Left ventricle myocardium superior (tissue), 1 donor: ENCODE measurements around the gene ABL2. TPM values are rescaled to one million over a fixed set of nuclear protein-coding genes. Genes with fewer than 3 reads are reported as not detected.
A peak's percentile ranks its signal among the peaks of the same experiment; 100 is the strongest.

Experiments used
- ATAC-seq: fragments of 200-7000 bp; cut with Tn5 transposase; one replicate; pipeline ENCODE4 v1.9.1; 2020; ENCODE audit warnings: mild to moderate bottlenecking, moderate library complexity
- DNase-seq: peaks from one replicate; pipeline ENCODE4 v3.0.0-alpha.2; 2020
- intact Hi-C: fragments of 100-400 bp; cut with micrococcal nuclease; formaldehyde crosslinking; loops from one replicate; pipeline ENCODE4 v1.11.0; 2022
- total RNA-seq: library from RNA; stranded (reverse); fragmentation: NEBNext Ultra II Directional; extraction: Animal tissue kit (Norgen Biotek cat#: 25700); gene quantifications from one replicate; pipeline ENCODE4 v1.2.1, GENCODE V29; 2021
- donor health status: DM: no; HTN: yes; CAD: no; lungs with severe emphysema.

Gene ABL2
- total RNA-seq, 1 donor from 2014 or later: 8.4 TPM

DNA sequence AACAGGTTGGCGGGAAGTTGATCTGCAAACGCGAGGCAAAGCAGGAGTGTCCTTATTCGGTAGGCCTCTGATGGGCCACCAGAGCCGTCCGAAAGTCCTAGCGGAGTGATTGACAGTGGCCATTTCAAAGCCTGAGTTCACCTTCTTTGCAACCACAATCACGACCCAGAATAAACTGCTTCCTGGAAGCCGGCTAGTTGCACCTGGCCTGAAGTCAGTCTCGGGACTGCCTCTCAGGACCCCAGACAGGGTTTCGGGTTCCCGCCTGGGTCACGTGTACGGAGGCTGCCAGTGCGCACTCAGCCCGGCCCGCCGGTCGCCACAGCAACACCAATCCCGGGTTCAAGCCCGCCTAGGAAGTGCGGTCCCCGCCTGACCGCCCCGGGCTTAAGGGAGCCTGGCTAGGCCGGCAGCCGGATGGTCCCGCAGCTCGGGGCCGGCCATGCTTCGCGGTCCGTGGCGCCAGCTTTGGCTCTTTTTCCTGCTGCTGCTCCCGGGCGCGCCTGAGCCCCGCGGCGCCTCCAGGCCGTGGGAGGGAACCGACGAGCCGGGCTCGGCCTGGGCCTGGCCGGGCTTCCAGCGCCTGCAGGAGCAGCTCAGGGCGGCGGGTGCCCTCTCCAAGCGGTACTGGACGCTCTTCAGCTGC, 147.7 kb downstream of the ABL2 start, which contains the start of gene TOR3A:
TSS of gene TOR3A (plus strand) at position 384 of the 646 bp plus-strand sequence. CDS start at position 443, 59 bp downstream.
- ATAC-seq (peak; percentile 98), DNase-seq (peak; percentile 95)
- intact Hi-C loops: loop anchor here (10.0 kb wide), 1 partner anchor 113 kb away; no protein-coding TSS in a partner anchor

DNA sequence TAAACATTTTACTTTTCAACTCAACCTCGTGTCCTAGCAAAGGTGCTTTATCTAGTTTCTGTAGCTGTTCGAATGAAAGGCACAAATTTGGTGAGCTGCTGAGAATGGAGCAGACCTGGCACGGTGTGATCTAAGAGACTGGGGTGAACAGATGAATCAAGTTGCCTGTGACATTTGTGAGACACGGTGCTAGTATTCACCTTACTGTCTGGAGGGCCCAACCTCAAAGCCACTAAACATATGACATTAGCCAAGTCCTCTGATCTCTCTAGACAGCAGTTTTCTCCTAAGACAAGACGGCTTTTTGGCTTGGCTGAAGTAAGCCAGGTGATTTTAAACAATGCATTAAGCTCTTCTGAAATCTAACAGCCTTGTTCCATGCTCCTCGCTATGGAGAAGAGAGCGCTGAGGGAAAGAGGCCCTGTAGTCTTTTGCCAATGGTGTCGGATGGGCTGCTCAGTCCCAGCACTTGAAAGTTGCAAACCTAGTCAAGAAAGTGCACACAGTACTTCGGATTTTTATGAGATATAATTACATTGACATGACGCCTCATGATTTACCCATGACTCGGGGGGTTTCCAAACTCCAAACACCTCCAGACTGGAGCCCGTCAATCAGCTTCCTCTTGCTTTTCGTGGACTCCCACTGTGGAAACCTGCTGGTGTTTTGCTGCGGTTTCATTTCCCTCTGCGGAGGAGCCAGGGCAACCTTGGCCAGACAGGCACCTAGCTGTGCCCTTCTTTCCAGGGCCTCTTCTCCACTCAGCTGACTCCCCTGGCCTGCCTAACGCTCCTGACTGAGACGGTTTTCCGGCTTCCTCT, 148.4 kb downstream of the ABL2 start:
- ATAC-seq: no peak
- intact Hi-C loops: loop anchor here (10.0 kb wide), 1 partner anchor 114 kb away; no protein-coding TSS in a partner anchor
- no peak for DNase-seq

DNA sequence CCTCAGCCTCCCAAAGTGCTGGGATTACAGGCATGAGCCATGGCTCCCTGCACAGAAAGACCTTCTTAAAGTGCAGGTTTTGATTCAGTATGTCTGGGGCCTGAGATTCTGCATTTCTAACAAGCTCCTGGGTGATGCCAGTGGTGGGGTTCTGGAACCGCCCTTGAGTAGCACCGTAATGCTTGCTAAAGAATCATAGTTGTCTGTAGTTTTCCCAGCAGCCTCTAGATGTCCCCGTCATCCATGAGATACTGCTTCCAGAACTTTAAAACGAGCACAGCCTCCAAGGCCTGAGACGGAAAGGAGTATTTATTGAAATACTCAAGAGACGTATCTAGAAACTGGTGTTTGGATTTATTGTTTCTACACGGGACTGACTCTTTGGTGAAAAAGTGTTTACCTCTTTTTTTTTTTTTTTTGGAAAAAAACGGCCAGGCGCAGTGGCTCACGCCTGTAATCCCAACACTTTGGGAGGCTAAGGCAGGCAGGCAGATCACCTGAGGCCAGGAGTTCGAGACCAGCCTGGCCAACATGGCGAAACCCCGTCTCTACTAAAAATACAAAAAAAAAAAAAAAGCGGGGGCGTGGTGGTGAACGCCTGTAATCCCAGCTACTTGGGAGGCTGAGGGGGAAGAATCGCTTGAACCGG, 150.2 kb downstream of the ABL2 start:
- intact Hi-C loops: loop anchor here (2.0 kb wide), 1 partner anchor 290 kb away; no protein-coding TSS in a partner anchor
- DNase-seq (no peak), ATAC-seq (peak; percentile 25)

DNA sequence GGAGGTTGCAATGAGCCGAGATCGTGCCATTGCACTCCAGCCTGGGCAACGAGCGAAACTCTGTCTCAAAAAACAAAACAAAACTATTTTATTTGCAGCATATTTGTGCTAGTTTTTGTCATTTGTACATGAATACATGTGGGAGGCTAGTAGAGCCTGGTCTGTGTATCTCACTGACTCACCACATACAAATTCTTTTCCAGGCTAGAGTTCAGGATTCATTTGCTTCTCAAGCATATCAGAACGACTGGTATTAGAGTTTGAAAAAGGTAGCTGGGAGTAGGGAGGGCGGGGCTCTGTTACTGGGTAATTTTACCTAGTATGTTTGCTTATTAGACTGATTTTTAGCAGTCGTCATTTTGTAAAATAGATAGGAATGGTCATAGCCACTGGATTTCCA, 152.1 kb downstream of the ABL2 start:
- intact Hi-C loops: no loop called here
- DNase-seq (no peak), ATAC-seq (no peak)

DNA sequence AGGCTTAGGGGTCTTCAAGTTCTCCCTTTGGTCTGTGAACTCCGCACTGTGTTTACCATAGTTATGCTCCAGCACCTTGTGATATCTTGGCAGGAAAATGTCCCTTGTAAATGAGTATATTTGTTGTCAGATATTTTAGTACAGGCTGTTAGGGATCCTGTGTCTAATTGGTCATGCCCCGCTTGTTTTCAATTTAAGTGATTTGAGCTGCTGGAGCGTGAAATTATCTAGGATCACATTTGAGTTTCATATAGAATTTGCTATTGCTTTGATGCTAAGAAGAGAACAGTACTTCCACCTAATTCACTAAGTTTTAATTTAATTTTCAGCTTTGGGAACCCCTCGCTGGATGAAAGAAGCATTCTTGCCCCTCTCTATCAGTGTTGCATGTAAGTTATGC, 163.0 kb downstream of the ABL2 start:
- intact Hi-C loops: no loop called here
- no peak for DNase-seq
- ATAC-seq: no peak

DNA sequence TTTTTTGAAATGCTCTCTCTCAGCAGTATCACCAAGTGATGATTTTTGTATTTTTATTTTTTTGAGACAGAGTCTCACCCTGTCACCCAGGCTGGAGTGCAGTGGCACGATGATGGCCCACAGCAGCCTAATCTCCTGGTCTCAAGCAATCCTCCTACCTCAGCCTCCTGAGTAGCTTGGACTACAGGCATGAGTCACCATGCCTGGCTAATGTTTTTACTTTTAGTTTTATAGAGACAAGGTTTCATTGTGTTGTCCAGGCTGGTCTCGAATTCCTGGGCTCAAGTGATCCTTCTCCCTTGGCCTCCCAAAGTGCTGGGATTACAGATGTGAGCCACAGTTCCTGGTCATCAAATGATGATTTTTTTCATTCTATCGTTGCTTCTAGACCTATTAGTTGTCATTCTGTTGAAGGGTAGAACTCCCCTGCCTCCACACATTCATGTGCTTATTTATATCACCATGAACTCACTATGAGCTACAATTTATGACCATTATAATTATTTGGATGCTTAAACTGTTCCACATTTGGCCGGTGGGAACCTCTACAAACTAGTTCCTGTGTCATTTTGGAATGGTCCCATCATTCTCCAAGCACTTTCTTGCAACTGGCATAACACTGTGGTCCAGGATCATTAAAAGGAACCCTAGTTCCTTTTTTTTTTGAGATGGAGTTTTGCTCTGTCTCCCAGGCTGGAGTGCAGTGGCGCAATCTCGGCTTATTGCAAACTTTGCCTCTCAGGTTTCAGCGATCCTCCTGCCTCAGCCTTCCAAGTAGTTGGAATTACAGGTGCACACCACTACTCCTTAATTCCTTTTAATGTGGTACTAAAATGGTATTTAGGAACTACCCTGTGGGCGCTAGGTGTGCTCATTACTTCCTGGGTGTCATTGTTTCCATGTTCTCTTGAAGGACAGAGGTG, 167.9 kb downstream of the ABL2 start:
- DNase-seq (no peak), ATAC-seq (no peak)
- intact Hi-C loops: no loop called here

DNA sequence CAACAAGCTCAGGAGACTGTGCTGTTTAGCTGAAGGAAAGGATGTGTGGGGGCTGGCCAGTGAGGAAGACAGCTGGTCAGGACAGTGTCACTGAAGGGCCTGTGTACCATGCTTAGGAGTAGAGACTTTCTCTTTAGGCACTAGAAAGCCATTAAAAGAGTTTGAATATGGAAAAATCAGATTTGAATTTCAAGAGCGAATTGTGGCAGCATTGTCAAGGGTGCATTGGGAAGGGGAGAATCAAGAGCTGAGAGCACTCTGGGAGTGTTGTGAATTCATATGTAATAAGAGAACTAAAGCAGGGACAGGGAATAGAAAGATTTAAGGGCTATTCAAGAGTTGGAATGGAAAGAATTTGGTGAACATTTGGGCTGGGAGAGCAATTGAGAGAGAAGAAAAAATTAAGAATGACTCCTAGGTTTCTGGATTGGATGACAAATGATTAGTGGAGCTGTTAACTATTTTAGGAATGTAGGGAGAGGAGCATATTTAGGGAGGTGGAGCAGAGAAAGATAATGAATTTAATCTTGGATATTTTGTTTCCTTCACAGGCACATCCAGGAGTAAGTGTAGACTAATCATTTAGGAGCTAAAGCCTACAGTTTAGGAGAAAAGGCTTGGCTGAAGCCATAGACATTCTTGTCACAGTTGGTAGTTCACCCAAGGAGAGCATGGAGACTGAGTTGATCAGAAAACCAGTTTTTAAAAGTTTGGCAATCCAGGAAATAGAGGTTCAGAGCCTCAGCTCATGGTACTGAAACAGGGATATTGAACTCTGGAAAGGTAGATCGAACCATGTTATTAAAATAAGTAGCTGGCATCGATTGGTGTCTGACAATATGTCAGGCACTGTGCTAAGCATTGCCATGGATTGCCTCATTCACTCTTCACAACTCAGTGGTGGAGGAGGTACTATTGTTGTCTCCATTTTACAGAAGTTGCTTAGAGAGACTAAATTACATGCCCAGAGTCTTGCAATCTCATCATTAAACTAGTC, 170.7 kb downstream of the ABL2 start:
- ATAC-seq: no peak
- intact Hi-C loops: no loop called here
- DNase-seq: no peak

DNA sequence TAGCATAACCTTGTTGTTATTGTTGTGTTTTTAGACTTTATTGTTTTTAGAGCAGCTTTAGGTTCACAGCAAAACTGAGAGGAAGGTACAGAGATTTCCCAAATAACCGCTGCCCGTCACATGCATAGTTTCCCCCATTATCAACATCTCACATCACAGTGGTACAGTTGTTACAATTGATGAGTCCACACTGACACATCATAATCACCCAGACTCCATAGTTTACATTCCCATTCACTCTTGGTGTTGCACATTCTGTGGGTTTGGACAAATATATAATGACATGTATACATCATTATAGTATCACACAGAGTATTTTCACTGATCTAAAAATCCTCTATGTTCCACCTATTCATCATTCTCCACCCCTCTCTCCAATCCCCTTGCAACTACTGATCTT, 173.5 kb downstream of the ABL2 start:
- ATAC-seq (no peak), DNase-seq (no peak)
- intact Hi-C loops: no loop called here

DNA sequence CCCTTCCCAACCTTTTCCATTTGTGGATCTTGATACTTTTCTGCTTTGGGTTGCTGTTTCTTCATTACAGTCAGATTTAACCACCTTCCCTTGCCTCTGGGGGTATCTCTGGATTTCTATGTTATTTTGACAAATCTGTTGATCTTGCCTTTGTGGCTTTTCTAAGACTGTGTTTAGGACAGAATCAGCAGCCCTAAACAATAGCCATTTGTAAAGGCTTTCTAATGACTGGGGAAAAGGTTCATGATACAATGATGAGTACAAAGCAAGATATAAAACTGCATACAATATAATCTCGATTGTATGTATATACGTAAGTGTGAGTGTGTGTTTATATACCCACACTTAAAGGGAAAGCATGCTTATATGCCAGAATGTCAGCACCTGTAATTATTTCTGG, 176.0 kb downstream of the ABL2 start:
- DNase-seq: no peak
- intact Hi-C loops: no loop called here
- no peak for ATAC-seq

DNA sequence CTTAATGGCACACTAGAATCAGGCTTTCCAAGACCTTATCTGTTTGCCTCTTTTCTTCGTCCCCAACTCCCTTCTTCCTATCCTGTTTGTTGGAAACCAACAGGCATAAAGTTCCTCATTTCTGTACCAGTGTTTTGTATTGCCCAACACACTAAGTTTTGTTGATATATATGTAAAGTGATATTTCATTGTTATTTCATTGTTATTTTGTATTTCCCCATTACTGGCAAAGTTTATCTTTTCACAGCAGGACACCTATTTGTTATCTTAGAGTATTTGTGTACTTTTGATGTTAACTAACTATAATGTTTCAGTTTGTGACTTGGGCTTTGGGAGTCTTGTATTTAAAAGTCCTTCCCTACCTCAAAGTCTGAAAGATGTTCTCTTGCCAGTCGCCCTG, 176.7 kb downstream of the ABL2 start:
- DNase-seq (no peak), ATAC-seq (no peak)
- intact Hi-C loops: no loop called here

Other genes with a start within 250 kb of the ABL2 start
- 54.5 TPM for gene FAM20B, start 203.8 kb downstream of the ABL2 start, total RNA-seq
- gene TOR3A, start 147.6 kb downstream of the ABL2 start, total RNA-seq: 8.7 TPM
- 9.7 TPM for gene SOAT1, start 64.1 kb upstream of the ABL2 start, total RNA-seq
- gene AXDND1, start 136.3 kb upstream of the ABL2 start, total RNA-seq: not detected